Stimulated activated CD4-positive, alpha-beta T cell treated with anti-CD3 and anti-CD28 coated beads, Interleukin-2, amount 100 ng/mL, for 48 hours (primary cell): Measurements from ENCODE around the gene MARCHF10.

Experiments used
- DNase-seq, 2 donors: peaks; one replicate each; pipeline ENCODE4 v3.0.0-alpha.2; 2020

The MARCHF10 gene

GRCh38 chr17:62674363-62674739, 133.8 kb downstream of the MARCHF10 start:
- no peak for DNase-seq

- no peak for DNase-seq
These were observed 134.3 kb downstream of the MARCHF10 start for GRCh38 chr17:62673614-62674362.

- no peak for DNase-seq
These were observed 135.2 kb downstream of the MARCHF10 start for GRCh38 chr17:62672957-62673356.

- no peak for DNase-seq
These were observed 136.6 kb downstream of the MARCHF10 start for GRCh38 chr17:62671553-62671952.

- DNase-seq: no peak
These were observed 137.8 kb downstream of the MARCHF10 start for GRCh38 chr17:62670202-62670821.

GRCh38 chr17:62668091-62668804, 139.9 kb downstream of the MARCHF10 start:
- no peak for DNase-seq

GRCh38 chr17:62666801-62667591, 141.1 kb downstream of the MARCHF10 start:
- DNase-seq: no peak

GRCh38 chr17:62666061-62666800, 141.9 kb downstream of the MARCHF10 start:
- DNase-seq: no peak

- DNase-seq: no peak
These were observed 142.5 kb downstream of the MARCHF10 start for GRCh38 chr17:62665599-62665998.

GRCh38 chr17:62664336-62665120, 143.6 kb downstream of the MARCHF10 start:
- DNase-seq: no peak

GRCh38 chr17:62663304-62663703, 144.8 kb downstream of the MARCHF10 start:
- DNase-seq: no peak

- DNase-seq: no peak
These were observed 145.3 kb downstream of the MARCHF10 start for GRCh38 chr17:62662855-62663254.

GRCh38 chr17:62661337-62661736, 146.8 kb downstream of the MARCHF10 start:
- no peak for DNase-seq

GRCh38 chr17:62660629-62661118, 147.4 kb downstream of the MARCHF10 start:
- no peak for DNase-seq

- DNase-seq: no peak
These were observed 149.8 kb downstream of the MARCHF10 start for GRCh38 chr17:62658136-62658920.

GRCh38 chr17:62657690-62658089, 150.4 kb downstream of the MARCHF10 start:
- DNase-seq: no peak

- no peak for DNase-seq
These were observed 150.9 kb downstream of the MARCHF10 start for GRCh38 chr17:62657145-62657665.

- DNase-seq: no peak
These were observed 151.7 kb downstream of the MARCHF10 start for GRCh38 chr17:62656446-62656845.

- DNase-seq: no peak
These were observed 152.5 kb downstream of the MARCHF10 start for GRCh38 chr17:62655656-62656055.
